Subcutaneous abdominal adipose tissue (tissue), 5 donors: ENCODE measurements around the gene TET2.
"Not testable (repeated sequence)": the region's sequence is repeated elsewhere in the genome, so short reads cannot be mapped to it uniquely, and the experiment has no call there.

Source experiments
- H3K27ac ChIP-seq: one replicate; pipeline ENCODE4 v1.7.0; 2013; ENCODE audit warnings: low read depth, mild to moderate bottlenecking, inconsistent platforms, low read length, moderate library complexity
- H3K27me3 ChIP-seq, 5 donors: one replicate each; pipeline ENCODE4 v1.7.0; 2013; ENCODE audit warnings: low read length in 5 of 5, inconsistent platforms in 1 of 5; ENCODE audit not compliant: control insufficient read depth in 5 of 5, insufficient read depth in 4 of 5
- H3K36me3 ChIP-seq, 5 donors: one replicate each; pipeline ENCODE4 v1.7.0; 2013; ENCODE audit warnings: low read length in 5 of 5; ENCODE audit not compliant: control insufficient read depth in 5 of 5, insufficient read depth in 5 of 5
- H3K4me1 ChIP-seq, 5 donors: one replicate each; pipeline ENCODE4 v1.7.0; 2013; ENCODE audit warnings: low read length in 5 of 5, mild to moderate bottlenecking in 3 of 5, moderate library complexity in 1 of 5; ENCODE audit not compliant: control insufficient read depth in 5 of 5, insufficient read depth in 5 of 5
- H3K4me3 ChIP-seq, 5 donors: one replicate each; pipeline ENCODE4 v1.7.0; 2013; ENCODE audit warnings: low read length in 5 of 5, low read depth in 1 of 5
- H3K9ac ChIP-seq, 5 donors: one replicate each; pipeline ENCODE4 v1.7.0; 2013; ENCODE audit warnings: low read length in 5 of 5, mild to moderate bottlenecking in 4 of 5, moderate library complexity in 3 of 5
- H3K9me3 ChIP-seq, 5 donors: one replicate each; pipeline ENCODE4 v1.7.0; 2013; ENCODE audit warnings: low read length in 5 of 5; ENCODE audit not compliant: control insufficient read depth in 5 of 5
- donor health status: healthy.
- donor health status: healthy.
- donor health status: healthy.
- donor health status: healthy.
- donor health status: healthy.

Gene TET2

GRCh38 chr4:105296672-105297071 lies 150.0 kb downstream of the TET2 start:
- Histone ChIP-seq H3K27ac (no peak overlapping the region), H3K4me1 (peaks cover 0 to 3% (median 0%) of the 10 kb centered on the region in 5 donors), H3K36me3 (no peaks in the 10 kb centered on the region), H3K9ac (no peak overlapping the region), H3K4me3 (no peak overlapping the region), H3K9me3 (peaks cover 0 to 5% (median 0%) of the 10 kb centered on the region in 5 donors), H3K27me3 (no peaks in the 10 kb centered on the region)

DNA sequence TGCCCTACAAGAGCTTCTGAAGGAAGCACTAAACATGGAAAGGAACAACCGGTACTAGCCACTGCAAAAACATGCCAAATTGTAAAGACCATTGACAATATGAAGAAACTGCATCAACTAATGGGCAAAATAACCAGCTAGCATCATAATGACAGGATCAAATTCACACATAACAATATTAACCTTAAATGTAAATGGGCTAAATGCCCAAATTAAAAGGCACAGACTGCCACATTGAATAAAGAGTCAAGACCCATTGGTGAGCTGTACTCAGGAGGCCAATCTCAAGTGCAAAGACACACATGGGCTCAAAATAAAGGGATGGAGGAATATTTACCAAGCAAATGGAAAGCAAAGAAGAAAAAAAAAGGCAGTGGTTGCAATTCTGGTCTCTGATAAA lies 152.4 kb downstream of the TET2 start:
- H3K4me3 ChIP-seq = not testable (repeated sequence)

DNA sequence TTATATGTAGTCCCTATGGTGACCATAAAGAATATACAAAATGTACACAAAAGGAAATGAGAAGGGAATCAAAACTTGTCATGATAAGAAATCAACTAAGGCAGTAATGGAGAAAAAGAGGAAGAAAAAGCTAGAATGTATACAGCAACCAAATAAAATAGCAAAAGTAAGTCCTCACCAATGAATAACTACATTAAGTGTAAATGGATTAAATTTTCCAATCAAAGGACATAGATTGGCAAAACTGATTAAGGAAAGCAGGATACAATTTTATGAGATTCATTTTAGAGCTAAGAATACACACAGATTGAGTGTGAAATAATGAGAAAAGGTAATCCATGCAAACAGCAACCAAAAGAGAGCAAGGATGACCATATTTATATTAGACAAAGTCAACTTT lies 157.4 kb downstream of the TET2 start:
- peaks cover 4 to 26% (median 15%) of the 10 kb centered on the region in 5 donors for H3K9me3 ChIP-seq
- peaks cover 0 to 3% (median 0%) of the 10 kb centered on the region in 5 donors for H3K36me3 ChIP-seq
- no peak overlapping the region for H3K27ac ChIP-seq
- no peak overlapping the region for H3K9ac ChIP-seq
- H3K4me1 ChIP-seq = no peaks in the 10 kb centered on the region
- no peak overlapping the region for H3K4me3 ChIP-seq
- no peaks in the 10 kb centered on the region for H3K27me3 ChIP-seq

More for the DNA sequence above, 152.4 kb downstream of the TET2 start:
- H3K36me3 ChIP-seq, H3K27me3 ChIP-seq, H3K4me1 ChIP-seq, H3K9ac ChIP-seq, H3K27ac ChIP-seq: not testable (repeated sequence)
- peaks cover 0 to 12% (median 3%) of the 10 kb centered on the region in 5 donors for H3K9me3 ChIP-seq

- H3K4me1 ChIP-seq = no peaks in the 10 kb centered on the region
- peaks cover 0 to 3% (median 0%) of the 10 kb centered on the region in 5 donors for H3K36me3 ChIP-seq
- H3K27ac ChIP-seq = no peak overlapping the region
- no peaks in the 10 kb centered on the region for H3K27me3 ChIP-seq
- H3K4me3 ChIP-seq = no peak overlapping the region
- peaks cover 4 to 26% (median 15%) of the 10 kb centered on the region in 5 donors for H3K9me3 ChIP-seq
- H3K9ac ChIP-seq = no peak overlapping the region
Observed at GRCh38 chr4:105305019-105305836, 158.6 kb downstream of the TET2 start.

- Histone ChIP-seq H3K9ac (no peak overlapping the region), H3K36me3 (peaks cover 0 to 3% (median 0%) of the 10 kb centered on the region in 5 donors), H3K4me3 (no peak overlapping the region), H3K27ac (no peak overlapping the region), H3K4me1 (no peaks in the 10 kb centered on the region), H3K9me3 (peaks cover 4 to 26% (median 15%) of the 10 kb centered on the region in 5 donors), H3K27me3 (no peaks in the 10 kb centered on the region)
Observed at GRCh38 chr4:105306158-105306781, 159.6 kb downstream of the TET2 start.

DNA sequence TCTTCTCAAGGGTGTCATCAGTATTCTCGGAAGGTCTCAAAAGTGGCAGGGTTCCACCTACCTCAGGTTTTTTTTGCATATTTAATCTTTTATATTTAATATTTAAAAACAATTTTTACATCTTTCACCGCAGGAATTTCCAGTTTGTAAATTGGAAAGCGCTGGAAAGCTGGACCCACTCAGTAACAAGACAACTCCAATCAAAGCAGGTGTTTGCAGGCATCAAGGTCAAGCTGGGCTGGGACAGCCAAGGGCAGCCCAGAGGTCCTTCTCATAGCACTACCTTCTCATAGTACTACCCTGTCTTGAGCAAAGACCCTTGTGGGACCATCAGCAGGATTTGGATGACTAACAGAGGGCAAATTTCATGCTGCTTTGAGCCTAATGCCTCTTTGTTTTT lies 160.1 kb downstream of the TET2 start:
- no peak overlapping the region for H3K27ac ChIP-seq
- H3K4me3 ChIP-seq = no peak overlapping the region
- H3K9ac ChIP-seq = no peak overlapping the region
- no peaks in the 10 kb centered on the region for H3K4me1 ChIP-seq
- H3K36me3 ChIP-seq = peaks cover 0 to 3% (median 0%) of the 10 kb centered on the region in 5 donors
- H3K9me3 ChIP-seq = peaks cover 4 to 26% (median 15%) of the 10 kb centered on the region in 5 donors
- no peaks in the 10 kb centered on the region for H3K27me3 ChIP-seq

GRCh38 chr4:105318486-105318885 lies 171.8 kb downstream of the TET2 start:
- Histone ChIP-seq H3K36me3 (no peaks in the 10 kb centered on the region), H3K4me1 (no peaks in the 10 kb centered on the region), H3K27ac (no peak overlapping the region), H3K9ac (no peak overlapping the region), H3K27me3 (no peaks in the 10 kb centered on the region), H3K4me3 (no peak overlapping the region), H3K9me3 (peaks cover 0 to 5% (median 0%) of the 10 kb centered on the region in 5 donors)

DNA sequence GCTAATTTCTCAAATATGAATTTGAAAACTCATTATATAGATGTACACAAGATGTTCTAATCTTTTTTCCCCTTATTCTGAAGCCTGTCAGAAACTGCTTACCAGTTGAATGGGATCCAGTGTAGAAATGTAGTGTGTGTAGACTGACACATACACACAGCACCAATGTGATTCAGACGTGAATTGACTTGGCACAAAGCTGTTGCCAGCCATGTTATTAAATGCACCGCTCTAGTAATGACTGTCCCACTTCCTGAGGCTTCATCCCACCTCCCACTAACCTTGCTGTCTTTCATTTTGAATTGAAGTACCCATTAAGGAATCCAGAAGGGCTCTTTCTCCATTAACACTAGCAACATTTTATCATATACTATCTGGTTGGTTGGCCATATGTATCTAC lies 180.5 kb downstream of the TET2 start:
- no peaks in the 10 kb centered on the region for H3K9me3 ChIP-seq
- H3K4me3 ChIP-seq = no peak overlapping the region
- no peak overlapping the region for H3K27ac ChIP-seq
- no peak overlapping the region for H3K9ac ChIP-seq
- H3K36me3 ChIP-seq = no peaks in the 10 kb centered on the region
- no peaks in the 10 kb centered on the region for H3K27me3 ChIP-seq
- H3K4me1 ChIP-seq = no peaks in the 10 kb centered on the region

- no peak overlapping the region for H3K4me3 ChIP-seq
- no peaks in the 10 kb centered on the region for H3K4me1 ChIP-seq
Observed at GRCh38 chr4:105327956-105328355, 181.3 kb downstream of the TET2 start.

DNA sequence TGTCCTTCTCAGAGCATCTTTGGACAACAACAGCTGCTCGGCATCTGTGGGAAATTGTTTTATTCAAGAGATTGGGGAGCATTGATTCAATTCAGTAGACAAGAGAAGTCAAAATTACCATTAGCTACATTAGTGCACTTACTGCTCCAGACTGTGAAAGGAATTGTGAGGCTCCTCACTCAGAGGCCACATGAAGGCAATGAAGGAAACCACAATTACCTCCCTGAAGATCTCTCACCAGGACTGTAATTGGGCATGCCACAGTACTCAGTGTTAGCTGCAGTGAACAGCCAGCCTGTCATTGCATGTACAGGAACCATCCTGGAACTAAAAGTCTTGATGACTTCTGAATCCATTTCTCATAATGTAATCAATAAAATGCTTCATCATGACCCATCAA lies 182.4 kb downstream of the TET2 start:
- H3K36me3 ChIP-seq = no peaks in the 10 kb centered on the region
- no peaks in the 10 kb centered on the region for H3K27me3 ChIP-seq
- H3K4me1 ChIP-seq = no peaks in the 10 kb centered on the region
- no peak overlapping the region for H3K27ac ChIP-seq
- H3K4me3 ChIP-seq = no peak overlapping the region
- no peak overlapping the region for H3K9ac ChIP-seq
- H3K9me3 ChIP-seq = no peaks in the 10 kb centered on the region

More at GRCh38 chr4:105327956-105328355, 181.3 kb downstream of the TET2 start:
- Histone ChIP-seq H3K9ac (no peak overlapping the region), H3K9me3 (no peaks in the 10 kb centered on the region), H3K27me3 (no peaks in the 10 kb centered on the region), H3K27ac (no peak overlapping the region), H3K36me3 (no peaks in the 10 kb centered on the region)
